ENCODE data around the gene LGALS3BP. TPM values are rescaled to one million over a fixed set of nuclear protein-coding genes. Genes with fewer than 3 reads are reported as not detected.

Gene LGALS3BP
- total RNA-seq, 1 experiment from 2014 or later, result 69.8 TPM

DNA sequence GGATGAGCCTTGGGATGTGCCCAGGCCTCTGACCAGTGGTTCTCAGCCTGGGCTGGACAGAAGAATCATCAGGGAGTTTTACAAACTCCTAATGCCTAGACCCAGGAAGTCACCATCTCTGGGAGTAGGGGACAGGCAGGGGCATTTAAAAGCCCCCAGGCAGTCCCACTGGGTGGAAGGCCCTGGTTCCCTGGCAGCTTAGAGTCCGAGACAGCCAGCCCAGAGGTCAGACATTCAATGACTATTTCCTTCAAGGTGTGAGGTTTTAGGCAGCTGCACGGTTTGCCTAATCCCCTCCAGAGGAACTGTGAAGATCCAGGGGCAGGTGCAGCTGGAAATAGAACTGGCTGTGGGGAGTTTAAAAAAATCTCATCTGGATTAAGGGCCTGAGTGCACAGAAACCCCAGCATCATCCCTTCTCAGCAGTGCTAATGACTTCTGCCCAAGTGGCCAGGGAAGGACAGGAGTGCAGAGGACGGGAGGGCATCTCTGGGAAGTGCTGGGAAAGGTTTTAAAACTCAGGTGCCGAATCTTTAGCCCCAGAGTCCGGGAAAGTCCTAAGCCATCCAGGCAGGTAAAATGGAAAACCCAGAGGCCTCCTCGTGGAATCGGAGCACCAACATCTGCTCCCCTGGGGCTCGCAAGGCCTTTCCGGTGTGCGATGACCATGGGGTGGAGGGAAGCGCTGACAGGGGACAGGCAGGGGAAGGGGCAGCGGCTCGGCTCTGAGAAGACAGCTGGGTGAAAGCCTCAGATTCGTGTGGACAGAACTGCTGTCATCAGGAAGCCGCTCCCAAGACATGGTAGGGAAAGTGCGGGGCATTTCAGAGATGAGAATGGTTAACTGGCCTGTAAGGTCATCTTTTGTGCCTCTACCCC lies 1.5 kb upstream of the LGALS3BP start:
- H3T11ph ChIP-seq (ENCODE audit: low read length), result no peak overlapping the region
- no peaks in the 10 kb centered on the region for H3K9me3 ChIP-seq (ENCODE audit: control insufficient read depth, low read depth, low read length)
- no peaks in the 10 kb centered on the region for H4K20me1 ChIP-seq (ENCODE audit: control insufficient read depth, insufficient read depth, insufficient read length)
- no peak overlapping the region for H3K4ac ChIP-seq (ENCODE audit: low read depth, low read length)
- peaks cover 13% of the 10 kb centered on the region for H3K27me3 Mint-ChIP-seq (ENCODE audit: low read depth)
- H3K18ac ChIP-seq (ENCODE audit: insufficient read length, low read depth, low read length), result no peak overlapping the region
- peaks cover 0 to 2% (median 0%) of the 10 kb centered on the region in 3 experiments; a peak in 2 of 7 replicates for H3K36me3 Mint-ChIP-seq (ENCODE audit: insufficient read depth in 1 of 3, low read depth in 3 of 3)
- H3K9ac ChIP-seq (ENCODE audit: extremely low read depth, insufficient read length, low read length), result no peak overlapping the region
- no peak overlapping the region for H2AFZ ChIP-seq (ENCODE audit: low read length)
- H3K4me1 ChIP-seq (ENCODE audit: insufficient read depth, low read length), result no peaks in the 10 kb centered on the region; the same call in 1 of the 2 replicates
- H3K4me3 Mint-ChIP-seq, result no peak overlapping the region
- DNase-seq, result no peak
- H3K27ac ChIP-seq (ENCODE audit: insufficient read length, low read depth, low read length), result no peak overlapping the region
- no peaks in the 10 kb centered on the region for H3K27me3 ChIP-seq (ENCODE audit: insufficient read depth, low read length)
- H3K27ac Mint-ChIP-seq, result no peak overlapping the region; a peak in 1 of 7 replicates
- H3K4me1 Mint-ChIP-seq, result peaks cover 11 to 21% of the 10 kb centered on the region in 2 experiments
- no peak overlapping the region for H2AK5ac ChIP-seq (ENCODE audit: insufficient read length, low read length)
- H3K79me1 ChIP-seq (ENCODE audit: insufficient read depth, low read depth, low read length, poor library complexity, severe bottlenecking), result no peaks in the 10 kb centered on the region
- H2BK5ac ChIP-seq (ENCODE audit: insufficient read length, low read length), result no peak overlapping the region
- H2BK120ac ChIP-seq (ENCODE audit: low read depth, low read length, poor library complexity, severe bottlenecking), result no peak overlapping the region
- no peak overlapping the region for H3K56ac ChIP-seq (ENCODE audit: insufficient read length, low read depth, low read length)
- H2BK12ac ChIP-seq (ENCODE audit: insufficient read length, low read depth, low read length), result no peak overlapping the region
- no CpG with 5 or more reads among the region's 16 CpGs for WGBS (ENCODE audit: extremely low coverage, insufficient read length, low lambda C conversion rate)
- H4K91ac ChIP-seq (ENCODE audit: insufficient read length, low read depth, low read length), result no peak overlapping the region
- no peak overlapping the region for H4K5ac ChIP-seq (ENCODE audit: insufficient read length, low read depth, low read length)
- H4K8ac ChIP-seq (replicated peaks; ENCODE audit: insufficient read length, low read depth, low read length), result no peak overlapping the region
- no peaks in the 10 kb centered on the region for H3K9me3 Mint-ChIP-seq
- TF ChIP-seq, protein P1, sequence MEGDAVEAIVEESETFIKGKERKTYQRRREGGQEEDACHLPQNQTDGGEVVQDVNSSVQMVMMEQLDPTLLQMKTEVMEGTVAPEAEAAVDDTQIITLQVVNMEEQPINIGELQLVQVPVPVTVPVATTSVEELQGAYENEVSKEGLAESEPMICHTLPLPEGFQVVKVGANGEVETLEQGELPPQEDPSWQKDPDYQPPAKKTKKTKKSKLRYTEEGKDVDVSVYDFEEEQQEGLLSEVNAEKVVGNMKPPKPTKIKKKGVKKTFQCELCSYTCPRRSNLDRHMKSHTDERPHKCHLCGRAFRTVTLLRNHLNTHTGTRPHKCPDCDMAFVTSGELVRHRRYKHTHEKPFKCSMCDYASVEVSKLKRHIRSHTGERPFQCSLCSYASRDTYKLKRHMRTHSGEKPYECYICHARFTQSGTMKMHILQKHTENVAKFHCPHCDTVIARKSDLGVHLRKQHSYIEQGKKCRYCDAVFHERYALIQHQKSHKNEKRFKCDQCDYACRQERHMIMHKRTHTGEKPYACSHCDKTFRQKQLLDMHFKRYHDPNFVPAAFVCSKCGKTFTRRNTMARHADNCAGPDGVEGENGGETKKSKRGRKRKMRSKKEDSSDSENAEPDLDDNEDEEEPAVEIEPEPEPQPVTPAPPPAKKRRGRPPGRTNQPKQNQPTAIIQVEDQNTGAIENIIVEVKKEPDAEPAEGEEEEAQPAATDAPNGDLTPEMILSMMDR (conservative IDR thresholded peaks at IDR 0.05), result no peak
- no peak overlapping the region for H2BK15ac ChIP-seq (ENCODE audit: low read depth, low read length)
- H3K79me2 ChIP-seq (ENCODE audit: insufficient read depth, low read length), result no peaks in the 10 kb centered on the region
- no peak overlapping the region for H2BK20ac ChIP-seq (ENCODE audit: low read depth, low read length, poor library complexity, severe bottlenecking)
- H3K23ac ChIP-seq (ENCODE audit: insufficient read length, low read depth, low read length), result no peak overlapping the region
- H3K4me2 ChIP-seq (ENCODE audit: insufficient read depth, insufficient read length, low read length), result no peak overlapping the region
- H3K14ac ChIP-seq (ENCODE audit: insufficient read depth, low read length), result no peak overlapping the region
- no peaks in the 10 kb centered on the region for H3K23me2 ChIP-seq (ENCODE audit: insufficient read length, low read depth, low read length, poor library complexity, severe bottlenecking)
